Measurements from ENCODE around the gene NOTCH3.

- TF ChIP-seq, protein P1, sequence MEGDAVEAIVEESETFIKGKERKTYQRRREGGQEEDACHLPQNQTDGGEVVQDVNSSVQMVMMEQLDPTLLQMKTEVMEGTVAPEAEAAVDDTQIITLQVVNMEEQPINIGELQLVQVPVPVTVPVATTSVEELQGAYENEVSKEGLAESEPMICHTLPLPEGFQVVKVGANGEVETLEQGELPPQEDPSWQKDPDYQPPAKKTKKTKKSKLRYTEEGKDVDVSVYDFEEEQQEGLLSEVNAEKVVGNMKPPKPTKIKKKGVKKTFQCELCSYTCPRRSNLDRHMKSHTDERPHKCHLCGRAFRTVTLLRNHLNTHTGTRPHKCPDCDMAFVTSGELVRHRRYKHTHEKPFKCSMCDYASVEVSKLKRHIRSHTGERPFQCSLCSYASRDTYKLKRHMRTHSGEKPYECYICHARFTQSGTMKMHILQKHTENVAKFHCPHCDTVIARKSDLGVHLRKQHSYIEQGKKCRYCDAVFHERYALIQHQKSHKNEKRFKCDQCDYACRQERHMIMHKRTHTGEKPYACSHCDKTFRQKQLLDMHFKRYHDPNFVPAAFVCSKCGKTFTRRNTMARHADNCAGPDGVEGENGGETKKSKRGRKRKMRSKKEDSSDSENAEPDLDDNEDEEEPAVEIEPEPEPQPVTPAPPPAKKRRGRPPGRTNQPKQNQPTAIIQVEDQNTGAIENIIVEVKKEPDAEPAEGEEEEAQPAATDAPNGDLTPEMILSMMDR (IDR thresholded peaks at IDR 0.05) = no peak
- TF ChIP-seq, protein P2, sequence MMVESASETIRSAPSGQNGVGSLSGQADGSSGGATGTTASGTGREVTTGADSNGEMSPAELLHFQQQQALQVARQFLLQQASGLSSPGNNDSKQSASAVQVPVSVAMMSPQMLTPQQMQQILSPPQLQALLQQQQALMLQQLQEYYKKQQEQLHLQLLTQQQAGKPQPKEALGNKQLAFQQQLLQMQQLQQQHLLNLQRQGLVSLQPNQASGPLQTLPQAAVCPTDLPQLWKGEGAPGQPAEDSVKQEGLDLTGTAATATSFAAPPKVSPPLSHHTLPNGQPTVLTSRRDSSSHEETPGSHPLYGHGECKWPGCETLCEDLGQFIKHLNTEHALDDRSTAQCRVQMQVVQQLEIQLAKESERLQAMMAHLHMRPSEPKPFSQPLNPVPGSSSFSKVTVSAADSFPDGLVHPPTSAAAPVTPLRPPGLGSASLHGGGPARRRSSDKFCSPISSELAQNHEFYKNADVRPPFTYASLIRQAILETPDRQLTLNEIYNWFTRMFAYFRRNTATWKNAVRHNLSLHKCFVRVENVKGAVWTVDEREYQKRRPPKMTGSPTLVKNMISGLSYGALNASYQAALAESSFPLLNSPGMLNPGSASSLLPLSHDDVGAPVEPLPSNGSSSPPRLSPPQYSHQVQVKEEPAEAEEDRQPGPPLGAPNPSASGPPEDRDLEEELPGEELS (CRISPR knock-in tag; IDR thresholded peaks at IDR 0.05) = no peak
- no peak for TF ChIP-seq ETV6 (CRISPR knock-in tag; IDR thresholded peaks at IDR 0.05)
These were observed 78.3 kb downstream of the NOTCH3 start for GRCh38 chr19:15122331-15123030.

All from WTC11 (cell line).